CD4-positive, alpha-beta T cell treated with Interleukin-12 subunit alpha and Interleukin-12 subunit beta, for 1 hour (primary cell): ENCODE results near the gene MLLT6.

ENCODE experiments used
- DNase-seq: peaks from one replicate; pipeline ENCODE4 v3.0.0-alpha.2; 2020

MLLT6 gene

DNA sequence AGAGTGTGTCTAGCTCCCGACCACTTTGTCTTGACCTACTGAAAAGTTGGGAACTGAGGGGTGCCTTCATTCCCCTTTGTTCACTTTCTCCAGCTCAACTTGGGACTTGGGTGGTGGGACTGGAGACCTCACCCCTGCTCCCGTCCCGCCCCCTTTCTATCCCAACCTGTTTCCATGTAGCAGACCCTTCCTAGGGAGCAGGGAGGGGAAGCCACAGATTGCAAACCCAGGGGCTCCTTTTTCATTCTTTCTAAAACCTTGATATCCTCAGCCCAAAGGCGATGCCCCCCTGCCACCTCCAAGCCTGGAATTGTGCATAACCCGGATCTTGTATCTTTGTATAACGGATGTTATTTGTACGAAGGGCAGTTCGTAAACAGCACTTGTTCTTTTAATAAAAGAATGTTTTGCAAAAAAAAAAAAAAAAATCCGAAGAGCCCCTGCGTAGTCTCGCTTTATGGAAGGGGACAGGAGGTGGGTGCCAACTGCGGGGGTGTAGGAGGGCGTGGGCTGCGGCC lies 24.4 kb downstream of the MLLT6 start:
- DNase-seq: no peak

DNA sequence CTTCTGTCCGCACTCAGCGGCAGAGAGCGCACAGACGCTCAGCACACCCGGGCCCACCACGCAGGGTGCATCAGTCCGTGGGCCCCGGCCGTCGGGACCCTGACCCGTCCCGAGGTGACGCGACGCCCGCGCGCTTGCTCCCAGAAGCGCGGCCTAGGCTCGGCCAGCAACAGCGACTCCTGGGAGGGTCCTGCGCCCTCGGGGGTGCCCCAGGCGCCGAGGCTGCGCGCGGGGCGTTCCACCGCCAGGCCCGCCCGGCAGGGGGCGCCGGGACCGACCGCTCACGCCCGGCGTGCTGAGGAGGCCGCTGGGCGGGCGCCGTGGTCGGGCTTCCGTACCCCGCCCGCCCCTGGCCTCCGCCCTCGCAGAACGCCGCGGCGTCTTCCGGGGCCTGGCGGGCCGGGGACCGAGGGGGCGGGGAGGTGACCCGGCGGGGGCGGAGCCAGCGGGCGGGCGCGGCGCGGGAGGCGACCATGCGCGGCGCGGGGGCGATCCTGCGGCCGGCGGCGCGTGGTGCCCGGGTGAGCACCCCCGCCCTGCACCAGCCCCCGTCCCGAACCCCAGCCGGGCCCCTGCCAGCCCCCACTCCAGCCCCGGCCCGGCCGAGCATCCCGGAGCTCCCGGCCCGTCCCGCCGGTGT lies 24.9 kb downstream of the MLLT6 start, which contains the start of gene CISD3:
Gene CISD3, plus strand, starts transcription at position 456 of the 640 bp plus-strand sequence. Its CDS starts 18 bp downstream, at position 474.
- peak; percentile 91 for DNase-seq

- DNase-seq: no peak
These were observed 25.7 kb downstream of the MLLT6 start for GRCh38 chr17:38730526-38731379.

- DNase-seq: no peak
These were observed 26.6 kb downstream of the MLLT6 start for GRCh38 chr17:38731526-38732294.

GRCh38 chr17:38732376-38733281 lies 27.6 kb downstream of the MLLT6 start:
- DNase-seq: no peak

GRCh38 chr17:38733282-38733981 lies 28.4 kb downstream of the MLLT6 start:
- DNase-seq: no peak

GRCh38 chr17:38733982-38734973 lies 29.2 kb downstream of the MLLT6 start:
- DNase-seq: no peak

DNA sequence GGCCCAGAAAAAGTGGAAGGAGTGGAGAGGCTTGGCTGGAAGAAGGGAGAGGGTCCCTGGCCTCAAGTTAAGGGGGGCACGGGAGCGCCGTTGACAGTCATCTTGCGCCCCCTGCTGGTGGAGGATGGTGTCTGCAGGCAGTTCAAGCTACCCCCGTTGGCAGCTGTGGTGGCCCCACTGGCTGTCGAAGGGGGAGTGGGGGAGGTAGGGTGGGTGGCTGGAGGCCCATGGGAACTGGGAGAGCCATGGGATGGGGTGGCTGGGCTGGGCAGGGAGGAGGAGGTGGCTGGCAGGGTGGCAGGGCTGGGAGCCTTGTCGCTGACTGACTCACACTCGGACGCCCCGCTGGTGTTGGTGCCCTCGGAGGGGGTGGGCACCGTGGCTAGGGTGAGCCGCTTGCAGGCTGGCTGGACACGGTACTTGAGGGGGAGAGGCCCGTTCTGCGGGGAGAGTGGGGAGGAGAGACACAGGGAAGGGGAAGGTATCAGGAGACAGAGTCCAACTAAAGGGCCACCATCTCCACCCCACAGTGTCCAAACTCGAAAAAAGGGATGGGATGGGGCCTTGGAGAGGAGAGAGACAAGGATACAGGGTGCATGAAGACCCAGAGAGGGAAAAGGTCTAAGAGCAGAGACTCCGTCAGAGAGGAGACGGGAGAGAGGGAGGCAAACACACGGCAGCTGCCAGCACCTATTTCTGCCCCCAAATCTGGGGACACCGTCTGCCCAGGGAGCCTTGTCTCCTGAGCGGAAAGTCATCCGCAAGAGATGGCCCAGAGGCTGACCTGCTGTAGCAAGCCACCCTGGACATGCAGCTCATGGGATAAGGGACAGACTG lies 30.3 kb downstream of the MLLT6 start:
- peak; percentile 74 for DNase-seq

DNA sequence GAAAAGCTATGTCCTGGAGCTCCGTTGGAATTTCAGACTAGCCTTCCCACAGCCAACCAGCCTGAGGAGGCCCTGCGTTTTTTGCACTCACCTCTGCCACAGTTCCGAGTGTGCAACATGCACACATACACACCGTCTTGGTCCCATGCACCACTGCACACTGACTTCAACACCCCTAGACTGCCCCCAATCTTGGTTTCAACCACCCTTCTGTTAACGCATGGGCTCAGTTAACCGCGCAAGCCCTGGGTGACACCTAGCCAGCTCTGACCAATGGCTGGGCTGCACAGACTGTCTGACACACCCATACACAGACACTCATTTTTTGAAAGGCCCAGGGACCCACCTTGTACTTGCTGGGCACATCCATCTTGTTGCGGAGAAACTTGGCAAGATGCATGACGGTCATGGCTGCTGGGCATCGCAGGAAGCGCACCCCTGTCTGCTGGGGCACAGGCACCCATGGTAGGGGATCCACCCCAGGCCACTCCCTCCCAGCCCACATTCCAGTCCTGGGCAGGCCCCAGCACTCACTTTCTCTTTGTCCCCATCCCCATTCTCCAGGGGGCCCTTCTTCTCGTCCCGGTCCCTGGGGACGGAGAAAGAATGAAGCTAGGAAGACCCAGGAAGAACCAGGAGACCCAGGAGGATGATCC lies 33.1 kb downstream of the MLLT6 start:
- no peak for DNase-seq

DNA sequence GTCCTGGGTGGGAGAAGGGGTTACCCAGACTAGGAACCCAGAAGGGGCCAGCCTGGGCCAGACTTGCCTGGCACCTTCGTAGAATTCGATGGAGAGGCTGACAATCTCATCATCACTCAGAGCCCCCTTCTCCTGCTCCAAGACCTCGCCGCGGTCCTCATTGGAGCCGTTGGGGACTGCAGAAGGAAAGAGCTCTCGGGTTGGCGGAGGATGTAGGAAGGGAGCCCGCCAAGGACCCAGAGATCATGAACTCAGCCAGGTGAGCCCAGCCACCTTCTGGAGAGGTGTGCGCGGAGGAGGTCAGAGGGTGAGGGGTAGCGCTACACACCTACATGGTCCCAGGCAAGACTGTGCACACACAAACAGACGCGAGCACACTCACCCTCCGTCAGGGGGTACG lies 33.6 kb downstream of the MLLT6 start:
- no peak for DNase-seq

DNA sequence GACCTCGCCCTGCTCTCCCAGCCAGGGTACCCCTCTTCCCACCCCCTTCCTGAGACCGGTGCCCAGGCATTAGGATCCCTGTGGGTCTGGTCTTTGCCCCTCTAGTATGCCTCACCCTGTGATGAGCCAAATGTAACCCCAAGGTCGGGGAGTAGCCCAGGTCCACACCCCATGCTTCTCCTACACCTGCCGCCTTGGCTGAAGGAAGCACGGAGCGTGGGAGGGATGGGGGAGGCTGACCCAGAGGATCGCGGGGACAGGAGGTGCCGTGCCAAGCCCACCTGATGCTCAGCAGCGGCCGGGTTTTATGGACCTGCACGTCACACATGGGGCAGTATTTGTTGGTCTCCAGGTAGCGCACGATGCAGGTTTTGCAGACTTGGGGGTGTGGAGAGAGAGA lies 34.2 kb downstream of the MLLT6 start:
- DNase-seq: no peak

DNA sequence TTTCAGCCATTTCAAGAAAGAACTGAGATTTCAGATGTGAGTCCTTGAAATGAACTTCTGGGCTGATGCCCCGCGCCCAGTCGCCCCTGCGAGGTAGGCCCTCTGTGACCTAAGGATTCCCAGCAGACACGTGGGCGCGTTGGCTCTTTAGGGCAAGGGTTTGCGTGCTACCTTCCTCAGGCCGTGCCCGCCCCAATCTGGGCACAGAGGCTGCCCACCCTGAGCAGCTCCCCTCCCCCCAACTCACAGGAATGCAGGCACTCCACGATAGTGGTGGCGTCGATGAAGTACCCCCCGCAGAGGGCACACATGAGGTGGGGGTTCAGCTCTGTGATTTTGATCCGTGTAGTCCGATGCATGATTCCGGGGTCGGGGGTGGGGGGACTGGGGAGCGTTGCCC lies 35.0 kb downstream of the MLLT6 start:
- no peak for DNase-seq

DNA sequence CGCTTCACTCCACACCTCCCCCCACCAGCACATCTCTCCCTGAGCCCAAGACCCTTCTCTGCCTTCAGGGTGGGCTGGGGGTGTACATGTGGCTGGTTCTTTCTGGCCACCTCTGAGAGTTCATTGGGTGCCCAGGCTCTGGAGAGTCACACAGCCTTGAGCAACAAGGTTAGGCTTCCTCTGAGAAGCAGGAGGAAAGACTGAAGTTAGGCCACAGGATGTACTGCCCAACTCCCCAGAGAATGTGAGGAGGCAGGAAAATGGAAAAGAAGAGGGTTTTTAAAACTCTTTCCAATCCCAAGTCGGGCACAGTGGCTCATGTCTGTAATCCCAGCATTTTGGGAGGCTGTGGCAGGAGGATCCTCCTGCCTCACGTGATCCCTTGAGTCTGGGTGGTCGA lies 35.7 kb downstream of the MLLT6 start:
- no peak for DNase-seq

DNA sequence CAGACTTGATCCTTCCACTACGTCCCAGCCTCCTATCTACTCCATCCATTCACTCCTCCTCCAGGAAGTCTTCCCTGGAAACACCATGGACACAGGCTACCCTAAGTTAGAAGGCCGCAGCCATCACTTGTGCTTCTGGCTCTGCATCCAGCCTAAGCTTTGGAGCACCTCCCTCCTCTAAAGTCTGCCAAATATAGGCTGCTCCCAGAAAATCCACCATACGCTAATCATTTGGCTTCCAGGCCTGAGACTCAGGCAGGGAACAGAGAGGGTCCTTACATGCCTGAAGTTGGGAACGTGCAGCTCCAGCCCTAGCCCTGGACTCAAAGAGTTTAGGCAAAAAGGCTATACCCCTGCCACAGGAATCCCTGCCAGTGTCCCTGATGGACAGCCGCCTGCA lies 36.4 kb downstream of the MLLT6 start:
- no peak for DNase-seq

GRCh38 chr17:38741921-38742410 lies 36.9 kb downstream of the MLLT6 start:
- DNase-seq: no peak

DNA sequence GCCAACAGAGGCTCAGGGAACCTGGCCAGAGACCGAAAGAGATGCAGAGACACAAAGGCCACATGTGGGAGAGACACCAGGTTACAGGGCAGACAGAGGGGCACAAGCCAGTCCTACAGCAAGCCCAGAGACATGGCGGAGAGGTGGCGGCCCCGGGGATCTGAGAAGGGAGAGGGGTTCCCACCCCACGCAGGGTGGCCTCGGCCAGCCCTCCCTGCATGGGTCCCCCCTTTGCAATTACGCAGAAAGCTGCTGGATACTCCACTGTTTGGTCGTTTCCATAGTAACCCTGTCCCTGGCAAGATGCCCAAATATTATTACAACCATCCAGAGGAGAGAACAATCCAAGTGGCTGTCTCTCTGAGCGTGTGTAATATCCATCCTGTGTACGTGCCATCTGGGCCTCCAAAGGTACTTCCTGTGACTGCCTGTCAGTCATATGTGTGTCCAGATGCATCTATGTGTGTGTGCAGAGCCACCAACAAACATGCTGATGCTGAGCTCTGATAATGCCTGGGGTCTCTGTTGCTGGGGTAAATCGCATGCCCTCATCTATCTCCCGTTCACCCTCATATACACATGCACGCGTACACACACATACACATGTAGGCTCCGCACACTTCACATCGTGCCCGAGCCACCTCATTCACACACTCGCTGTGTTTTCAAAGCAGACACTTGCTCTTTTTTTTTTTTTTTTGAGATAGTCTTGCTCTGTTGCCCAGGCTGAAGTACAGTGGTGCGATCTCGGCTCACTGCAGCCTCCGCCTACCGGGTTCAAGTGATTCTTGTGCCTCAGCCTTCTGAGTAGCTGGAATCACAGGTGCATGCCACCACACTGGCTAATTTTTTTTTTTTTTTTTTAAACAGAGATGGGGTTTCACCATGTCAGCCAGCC lies 37.6 kb downstream of the MLLT6 start:
- DNase-seq: no peak

GRCh38 chr17:38743556-38744171 lies 38.6 kb downstream of the MLLT6 start:
- no peak for DNase-seq
